Measurements from ENCODE around the gene EBI3.

DNA sequence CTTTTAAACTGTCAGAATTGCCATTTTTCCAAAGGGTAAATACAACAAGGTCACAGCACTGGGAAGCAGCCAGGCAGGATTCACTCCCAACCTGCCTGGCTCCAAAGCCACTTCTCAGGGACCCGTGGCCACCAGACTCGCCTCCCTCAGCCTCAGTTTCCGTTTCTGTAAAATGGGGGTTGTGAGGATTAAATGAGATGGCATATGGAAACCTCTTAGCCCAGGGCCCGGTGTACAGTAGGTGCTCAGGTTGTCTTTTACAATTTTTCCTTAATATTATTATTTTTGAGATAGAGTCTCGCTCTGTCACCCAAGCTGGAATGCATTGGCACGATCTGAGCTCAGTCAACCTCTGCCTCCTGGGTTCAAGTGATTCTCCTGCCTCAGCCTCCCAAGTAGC lies 27.7 kb downstream of the EBI3 start:
- TF ChIP-seq POLR2A (IDR thresholded peaks at IDR 0.05; ENCODE audit: low read length) (no peak), GATA1 (IDR thresholded peaks at IDR 0.05; ENCODE audit: low read depth, low read length) (no peak)
